ENCODE results near the gene GAB2.

DNA sequence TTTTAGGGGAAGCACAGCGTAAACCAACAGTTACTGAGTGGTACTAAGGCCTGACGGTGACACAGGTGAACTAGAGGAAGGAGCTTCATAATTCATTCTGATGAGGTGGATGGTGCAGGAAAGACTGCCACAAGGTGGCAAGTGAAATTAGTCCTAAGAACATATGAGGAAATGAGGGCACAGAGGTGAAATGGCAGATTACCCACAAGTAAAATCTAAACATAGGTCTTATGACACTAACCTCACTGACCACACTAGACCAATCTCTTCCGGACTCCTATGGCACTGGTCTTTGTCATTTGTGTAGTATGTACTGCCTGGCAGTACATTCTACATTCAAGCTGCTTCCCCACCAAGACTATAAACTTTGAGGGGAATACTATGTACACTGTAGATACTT, 20.2 kb downstream of the GAB2 start:
- TF ChIP-seq GLIS3 (CRISPR knock-in tag; IDR thresholded peaks at IDR 0.05): no peak
- TF ChIP-seq, protein P1, sequence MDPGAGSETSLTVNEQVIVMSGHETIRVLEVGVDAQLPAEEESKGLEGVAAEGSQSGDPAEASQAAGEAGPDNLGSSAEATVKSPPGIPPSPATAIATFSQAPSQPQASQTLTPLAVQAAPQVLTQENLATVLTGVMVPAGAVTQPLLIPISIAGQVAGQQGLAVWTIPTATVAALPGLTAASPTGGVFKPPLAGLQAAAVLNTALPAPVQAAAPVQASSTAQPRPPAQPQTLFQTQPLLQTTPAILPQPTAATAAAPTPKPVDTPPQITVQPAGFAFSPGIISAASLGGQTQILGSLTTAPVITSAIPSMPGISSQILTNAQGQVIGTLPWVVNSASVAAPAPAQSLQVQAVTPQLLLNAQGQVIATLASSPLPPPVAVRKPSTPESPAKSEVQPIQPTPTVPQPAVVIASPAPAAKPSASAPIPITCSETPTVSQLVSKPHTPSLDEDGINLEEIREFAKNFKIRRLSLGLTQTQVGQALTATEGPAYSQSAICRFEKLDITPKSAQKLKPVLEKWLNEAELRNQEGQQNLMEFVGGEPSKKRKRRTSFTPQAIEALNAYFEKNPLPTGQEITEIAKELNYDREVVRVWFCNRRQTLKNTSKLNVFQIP (CRISPR knock-in tag; IDR thresholded peaks at IDR 0.05; ENCODE audit: borderline replicate concordance, low read depth): no peak
- TF ChIP-seq, protein P2, sequence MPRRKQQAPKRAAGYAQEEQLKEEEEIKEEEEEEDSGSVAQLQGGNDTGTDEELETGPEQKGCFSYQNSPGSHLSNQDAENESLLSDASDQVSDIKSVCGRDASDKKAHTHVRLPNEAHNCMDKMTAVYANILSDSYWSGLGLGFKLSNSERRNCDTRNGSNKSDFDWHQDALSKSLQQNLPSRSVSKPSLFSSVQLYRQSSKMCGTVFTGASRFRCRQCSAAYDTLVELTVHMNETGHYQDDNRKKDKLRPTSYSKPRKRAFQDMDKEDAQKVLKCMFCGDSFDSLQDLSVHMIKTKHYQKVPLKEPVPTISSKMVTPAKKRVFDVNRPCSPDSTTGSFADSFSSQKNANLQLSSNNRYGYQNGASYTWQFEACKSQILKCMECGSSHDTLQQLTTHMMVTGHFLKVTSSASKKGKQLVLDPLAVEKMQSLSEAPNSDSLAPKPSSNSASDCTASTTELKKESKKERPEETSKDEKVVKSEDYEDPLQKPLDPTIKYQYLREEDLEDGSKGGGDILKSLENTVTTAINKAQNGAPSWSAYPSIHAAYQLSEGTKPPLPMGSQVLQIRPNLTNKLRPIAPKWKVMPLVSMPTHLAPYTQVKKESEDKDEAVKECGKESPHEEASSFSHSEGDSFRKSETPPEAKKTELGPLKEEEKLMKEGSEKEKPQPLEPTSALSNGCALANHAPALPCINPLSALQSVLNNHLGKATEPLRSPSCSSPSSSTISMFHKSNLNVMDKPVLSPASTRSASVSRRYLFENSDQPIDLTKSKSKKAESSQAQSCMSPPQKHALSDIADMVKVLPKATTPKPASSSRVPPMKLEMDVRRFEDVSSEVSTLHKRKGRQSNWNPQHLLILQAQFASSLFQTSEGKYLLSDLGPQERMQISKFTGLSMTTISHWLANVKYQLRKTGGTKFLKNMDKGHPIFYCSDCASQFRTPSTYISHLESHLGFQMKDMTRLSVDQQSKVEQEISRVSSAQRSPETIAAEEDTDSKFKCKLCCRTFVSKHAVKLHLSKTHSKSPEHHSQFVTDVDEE (CRISPR knock-in tag; IDR thresholded peaks at IDR 0.05): no peak
- TF ChIP-seq ZFP30 (CRISPR knock-in tag; IDR thresholded peaks at IDR 0.05): no peak
- TF ChIP-seq ZFP3 (CRISPR knock-in tag; IDR thresholded peaks at IDR 0.05): no peak
- TF ChIP-seq ZNF565 (CRISPR knock-in tag; conservative IDR thresholded peaks at IDR 0.05; ENCODE audit: low read depth): no peak
- TF ChIP-seq CSDC2 (CRISPR knock-in tag; IDR thresholded peaks at IDR 0.05): no peak
- TF ChIP-seq, protein P3, sequence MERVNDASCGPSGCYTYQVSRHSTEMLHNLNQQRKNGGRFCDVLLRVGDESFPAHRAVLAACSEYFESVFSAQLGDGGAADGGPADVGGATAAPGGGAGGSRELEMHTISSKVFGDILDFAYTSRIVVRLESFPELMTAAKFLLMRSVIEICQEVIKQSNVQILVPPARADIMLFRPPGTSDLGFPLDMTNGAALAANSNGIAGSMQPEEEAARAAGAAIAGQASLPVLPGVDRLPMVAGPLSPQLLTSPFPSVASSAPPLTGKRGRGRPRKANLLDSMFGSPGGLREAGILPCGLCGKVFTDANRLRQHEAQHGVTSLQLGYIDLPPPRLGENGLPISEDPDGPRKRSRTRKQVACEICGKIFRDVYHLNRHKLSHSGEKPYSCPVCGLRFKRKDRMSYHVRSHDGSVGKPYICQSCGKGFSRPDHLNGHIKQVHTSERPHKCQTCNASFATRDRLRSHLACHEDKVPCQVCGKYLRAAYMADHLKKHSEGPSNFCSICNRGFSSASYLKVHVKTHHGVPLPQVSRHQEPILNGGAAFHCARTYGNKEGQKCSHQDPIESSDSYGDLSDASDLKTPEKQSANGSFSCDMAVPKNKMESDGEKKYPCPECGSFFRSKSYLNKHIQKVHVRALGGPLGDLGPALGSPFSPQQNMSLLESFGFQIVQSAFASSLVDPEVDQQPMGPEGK (CRISPR knock-in tag; IDR thresholded peaks at IDR 0.05; ENCODE audit: borderline replicate concordance): no peak
- TF ChIP-seq BACH2 (CRISPR knock-in tag; IDR thresholded peaks at IDR 0.05; ENCODE audit: borderline replicate concordance): no peak
- TF ChIP-seq TCF4 (CRISPR knock-in tag; IDR thresholded peaks at IDR 0.05; ENCODE audit: borderline replicate concordance): no peak

All from SK-N-SH treated with all-trans-retinoic acid at 6 μM for 48 hours (cell line).